ENCODE results near the gene DTNB. TPM values are rescaled to one million over a fixed set of nuclear protein-coding genes. Genes with fewer than 3 reads are reported as not detected.

The DTNB gene
- total RNA-seq, 3 donors from 2014 or later: 4.8 to 8.8 (median 7.2) TPM

- intact Hi-C loops (cut with DNase I, micrococcal nuclease): no loop called here
- TF ChIP-seq CTCF (IDR thresholded peaks at IDR 0.05): no peak
These were observed 8.7 kb upstream of the DTNB start for GRCh38 chr2:25682082-25682481.

GRCh38 chr2:25677877-25678276 is 4.5 kb upstream of the DTNB start:
- no peaks in the 10 kb centered on the region for H3K9me3 ChIP-seq
- H3K36me3 ChIP-seq (ENCODE audit: low read depth): no peaks in the 10 kb centered on the region
- DNase-seq: no peak
- TF ChIP-seq CTCF (IDR thresholded peaks at IDR 0.05): no peak
- intact Hi-C loops (cut with DNase I, micrococcal nuclease): no loop called here
- H3K4me3 ChIP-seq: no peak overlapping the region
- no peaks in the 10 kb centered on the region for H3K4me1 ChIP-seq (ENCODE audit: low read depth)
- ATAC-seq: no peak

More at GRCh38 chr2:25682082-25682481, 8.7 kb upstream of the DTNB start:
- no peaks in the 10 kb centered on the region for H3K9me3 ChIP-seq
- no peak overlapping the region for H3K4me3 ChIP-seq
- H3K36me3 ChIP-seq (ENCODE audit: low read depth): no peaks in the 10 kb centered on the region
- no peak for DNase-seq
- ATAC-seq: no peak
- no peaks in the 10 kb centered on the region for H3K4me1 ChIP-seq (ENCODE audit: low read depth)

GRCh38 chr2:25674077-25674362 is 643 bp upstream of the DTNB start:
- intact Hi-C loops (cut with DNase I, micrococcal nuclease): no loop called here
- TF ChIP-seq CTCF (IDR thresholded peaks at IDR 0.05): no peak
- Histone ChIP-seq H3K4me3 (no peak overlapping the region), H3K9me3 (no peaks in the 10 kb centered on the region), H3K36me3 (ENCODE audit: low read depth) (no peaks in the 10 kb centered on the region), H3K4me1 (ENCODE audit: low read depth) (peaks cover 4% of the 10 kb centered on the region)
- no peak for DNase-seq
- no peak for ATAC-seq

GRCh38 chr2:25672494-25673299 is 680 bp downstream of the DTNB start:
- DNase-seq: peak; percentile 64 to 83 (median 69)
- no peaks in the 10 kb centered on the region for H3K9me3 ChIP-seq
- H3K4me1 ChIP-seq (ENCODE audit: low read depth): peaks cover 4% of the 10 kb centered on the region
- peak; percentile 79 for ATAC-seq
- intact Hi-C loops (cut with DNase I, micrococcal nuclease): no loop called here
- TF ChIP-seq CTCF (IDR thresholded peaks at IDR 0.05): no peak
- H3K4me3 ChIP-seq: peak overlapping the region; percentile 58
- H3K36me3 ChIP-seq (ENCODE audit: low read depth): no peaks in the 10 kb centered on the region

- ATAC-seq (no peak), DNase-seq (no peak)
- peaks cover 4% of the 10 kb centered on the region for H3K4me1 ChIP-seq (ENCODE audit: low read depth)
- no peak overlapping the region for H3K4me3 ChIP-seq
- intact Hi-C loops (cut with DNase I, micrococcal nuclease): no loop called here
- H3K9me3 ChIP-seq: no peaks in the 10 kb centered on the region
- no peaks in the 10 kb centered on the region for H3K36me3 ChIP-seq (ENCODE audit: low read depth)
- no peak for TF ChIP-seq CTCF (IDR thresholded peaks at IDR 0.05)
These were observed 1.8 kb downstream of the DTNB start for GRCh38 chr2:25671622-25672021.
